Umbilical cord (tissue), 2 donors: ENCODE data around the gene ACLY. TPM values are rescaled to one million over a fixed set of nuclear protein-coding genes. Genes with fewer than 3 reads are reported as not detected.
A peak's percentile ranks its signal among the peaks of the same experiment; 100 is the strongest.
"Not testable (repeated sequence)": the region's sequence is repeated elsewhere in the genome, so short reads cannot be mapped to it uniquely, and the experiment has no call there.

Source experiments
- DNase-seq: peaks from one replicate; pipeline ENCODE4 v3.0.0-alpha.2; 2015; ENCODE audit warnings: low spot score
- total RNA-seq: library from RNA; depleted of rRNA; stranded (reverse); fragments of >200 nt; gene quantifications from one replicate; pipeline ENCODE4 v1.2.3, GENCODE V29; 2014; ENCODE audit warnings: low replicate concordance; ENCODE audit not compliant: insufficient read depth

The ACLY gene
- total RNA-seq, 1 donor from 2014 or later, result 66.2 TPM

DNA sequence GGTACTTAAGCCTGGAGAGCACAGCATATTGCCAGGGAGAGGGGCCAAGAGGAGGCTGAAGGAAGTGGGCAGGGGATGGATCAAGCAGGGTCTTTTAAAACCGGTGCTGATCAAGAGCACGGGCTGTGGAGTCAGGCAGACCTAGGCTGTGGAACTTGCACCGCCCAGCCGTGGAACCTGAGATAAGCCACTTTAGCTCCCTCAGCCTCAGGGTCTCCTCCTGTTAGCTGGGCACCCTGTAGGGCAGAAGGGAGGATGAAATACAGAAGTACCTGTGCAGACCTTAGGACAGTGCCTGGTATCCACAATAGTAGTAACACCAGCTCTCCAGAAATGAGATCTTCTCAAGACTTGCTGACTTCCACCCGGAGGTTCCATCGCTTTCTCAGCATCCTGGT is 20.9 kb upstream of the ACLY start:
- no peak for DNase-seq

GRCh38 chr17:41939044-41939692 is 20.4 kb upstream of the ACLY start:
- no peak for DNase-seq

DNA sequence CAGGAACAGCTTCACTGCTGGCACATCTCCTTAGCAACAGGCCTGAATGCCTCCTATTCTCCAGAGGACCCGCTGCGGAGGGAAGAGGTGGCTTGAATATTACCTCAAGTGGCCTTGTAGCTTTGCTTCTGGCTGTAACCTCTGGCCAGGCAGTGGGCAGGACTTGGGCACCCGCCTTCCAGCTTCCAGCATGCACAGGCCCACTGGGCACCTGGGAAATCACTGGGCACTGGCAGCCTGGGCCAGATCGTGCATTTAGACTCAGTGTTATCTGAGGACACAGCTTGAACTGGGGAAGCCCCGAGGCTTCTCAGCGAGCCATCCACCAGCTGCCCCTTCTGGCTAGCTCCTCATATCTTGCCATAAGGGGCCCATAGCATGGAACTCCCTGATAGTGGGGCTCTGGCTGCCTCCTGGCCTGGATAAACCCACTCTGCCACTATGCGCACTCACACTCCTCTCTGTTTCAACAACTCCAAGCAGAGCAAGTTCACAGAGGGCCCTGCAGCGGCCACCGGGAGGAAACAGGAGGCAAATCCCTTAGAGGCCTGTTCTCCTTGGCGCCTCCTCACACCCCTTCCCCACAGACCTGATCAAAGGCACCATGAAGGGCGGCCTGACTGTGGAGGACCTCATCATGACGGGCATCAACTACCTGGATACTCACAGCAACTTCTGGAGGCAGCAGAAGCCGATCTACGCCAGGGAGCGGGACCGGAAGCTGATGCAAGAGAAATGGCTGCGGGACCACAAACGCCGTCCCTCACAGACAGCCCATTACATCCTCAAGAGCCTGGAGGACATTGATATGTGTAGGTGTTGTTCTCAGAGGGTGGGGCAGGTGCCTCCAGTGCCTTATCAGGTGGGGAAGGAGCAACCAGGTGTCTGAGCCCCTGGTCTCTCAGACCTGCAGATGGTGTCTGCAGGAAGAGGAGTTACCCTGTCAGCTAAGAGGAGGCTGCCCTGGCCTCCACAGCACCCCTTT is 19.5 kb upstream of the ACLY start:
- DNase-seq, result no peak

- DNase-seq, result no peak
Observed at GRCh38 chr17:41935641-41936040, 16.9 kb upstream of the ACLY start.

DNA sequence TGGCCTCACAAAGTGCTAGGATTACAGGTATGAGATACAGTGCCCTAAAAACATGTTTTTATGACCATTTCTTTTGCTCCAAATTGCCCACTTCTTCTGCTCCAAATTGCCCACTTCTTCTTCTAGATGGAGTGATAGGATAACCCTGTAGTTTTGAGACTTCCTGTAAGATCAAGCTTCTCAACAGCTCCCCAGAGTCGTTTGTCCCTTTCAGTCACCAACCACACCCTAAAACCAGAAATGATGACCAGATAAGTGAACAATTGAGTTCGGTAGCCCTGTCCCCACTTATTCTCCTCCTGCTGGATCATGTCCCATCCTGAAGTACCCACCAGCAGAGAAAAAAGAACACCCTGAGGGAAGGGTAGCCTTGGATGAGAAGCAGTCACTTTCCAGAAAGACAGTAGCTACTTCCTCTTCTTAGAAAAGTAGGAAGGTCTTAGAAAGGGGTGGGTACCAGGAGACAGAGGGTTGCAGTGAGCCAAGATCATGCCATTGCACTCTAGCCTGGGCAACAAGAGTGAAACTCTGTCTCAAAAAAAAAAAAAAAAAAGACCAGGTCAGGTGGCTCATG is 14.2 kb upstream of the ACLY start:
- DNase-seq, result no peak

DNA sequence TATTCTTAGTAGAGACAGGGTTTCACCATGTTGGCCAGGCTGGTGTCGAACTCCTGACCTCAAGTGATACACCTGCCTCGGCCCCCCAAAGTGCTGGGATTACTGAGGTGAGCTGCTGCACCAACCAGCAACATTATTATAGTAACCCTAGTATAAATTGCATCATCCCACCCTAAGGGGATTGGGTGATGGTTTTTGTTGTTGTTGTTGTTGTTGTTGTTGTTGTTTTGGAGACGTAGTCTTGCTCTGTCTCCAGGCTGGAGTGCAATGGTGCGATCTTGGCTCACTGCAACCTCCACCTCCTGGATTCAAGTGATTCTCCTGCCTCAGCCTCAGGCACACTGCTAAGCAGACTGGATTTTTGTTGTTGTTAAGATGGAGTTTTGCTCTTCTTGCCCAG is 13.0 kb upstream of the ACLY start:
- not testable (repeated sequence) for DNase-seq

DNA sequence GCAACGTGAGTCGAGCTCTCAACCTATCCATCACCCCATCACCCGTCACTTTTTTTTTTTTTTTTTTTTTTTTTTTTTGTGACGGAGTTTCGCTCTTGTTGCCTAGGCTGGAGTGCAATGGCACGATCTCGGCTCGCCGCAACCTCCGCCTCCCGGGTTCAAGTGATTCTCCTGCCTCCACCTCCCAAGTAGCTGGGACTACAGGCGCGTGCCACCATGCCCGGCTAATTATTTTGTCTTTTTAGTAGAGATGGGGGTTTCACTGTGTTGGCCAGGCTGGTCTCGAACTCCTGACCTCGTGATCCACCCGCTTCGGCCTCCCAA is 12.0 kb upstream of the ACLY start:
- not testable (repeated sequence) for DNase-seq

- peak; percentile 99 for DNase-seq
Observed at GRCh38 chr17:41930009-41930832, 11.5 kb upstream of the ACLY start, which contains the start of gene ODAD4. TSS of gene ODAD4 (plus strand) at chr17:41930617. CDS start at chr17:41930724, 107 bp downstream.

- no peak for DNase-seq
Observed at GRCh38 chr17:41928693-41929251, 10.0 kb upstream of the ACLY start.

DNA sequence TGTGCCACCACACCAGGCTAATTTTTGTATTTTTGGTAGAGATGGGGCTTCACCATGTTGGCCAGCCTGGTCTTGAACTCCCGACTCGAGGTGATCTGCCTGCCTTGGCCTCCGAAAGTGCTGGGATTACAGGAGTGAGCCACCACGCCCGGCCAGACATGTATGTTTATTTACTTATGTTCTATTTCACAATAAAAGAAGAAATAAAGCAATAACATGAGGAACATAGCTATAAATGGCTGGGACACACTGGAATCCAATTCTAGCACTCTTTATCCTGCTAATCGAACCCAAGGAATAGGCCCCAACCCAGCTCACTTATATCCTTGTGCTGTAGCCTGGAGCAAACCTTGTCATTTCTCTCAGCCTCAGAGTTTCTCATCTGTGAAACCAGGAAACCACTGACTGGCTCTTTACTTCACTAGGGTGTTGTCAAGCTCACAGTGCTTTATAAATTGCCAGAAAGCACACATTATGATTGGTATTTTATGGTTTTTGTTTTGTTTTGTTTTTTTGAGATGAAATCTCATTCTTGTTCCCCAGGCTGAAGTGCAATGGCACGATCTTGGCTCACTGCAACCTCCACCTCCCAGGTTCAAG is 7.3 kb upstream of the ACLY start:
- DNase-seq, result no peak

DNA sequence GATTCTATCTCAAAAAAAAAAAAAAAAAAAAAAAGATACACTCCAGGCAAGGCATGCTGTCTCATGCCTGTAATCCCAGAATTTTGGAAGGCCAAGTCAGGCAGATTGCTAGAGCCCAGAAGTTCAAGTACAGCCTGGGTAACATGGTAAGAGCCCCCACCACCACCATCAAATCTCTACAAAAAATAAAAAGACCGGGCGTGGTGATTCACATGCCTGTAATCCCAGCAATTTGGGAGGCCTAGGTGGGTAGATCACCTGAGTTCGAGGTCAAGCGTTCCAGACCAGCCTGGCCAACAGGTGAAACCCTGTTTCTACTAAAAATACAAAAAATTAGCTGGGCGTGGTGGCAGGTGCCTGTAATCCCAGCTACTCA is 1.8 kb upstream of the ACLY start:
- no peak for DNase-seq

DNA sequence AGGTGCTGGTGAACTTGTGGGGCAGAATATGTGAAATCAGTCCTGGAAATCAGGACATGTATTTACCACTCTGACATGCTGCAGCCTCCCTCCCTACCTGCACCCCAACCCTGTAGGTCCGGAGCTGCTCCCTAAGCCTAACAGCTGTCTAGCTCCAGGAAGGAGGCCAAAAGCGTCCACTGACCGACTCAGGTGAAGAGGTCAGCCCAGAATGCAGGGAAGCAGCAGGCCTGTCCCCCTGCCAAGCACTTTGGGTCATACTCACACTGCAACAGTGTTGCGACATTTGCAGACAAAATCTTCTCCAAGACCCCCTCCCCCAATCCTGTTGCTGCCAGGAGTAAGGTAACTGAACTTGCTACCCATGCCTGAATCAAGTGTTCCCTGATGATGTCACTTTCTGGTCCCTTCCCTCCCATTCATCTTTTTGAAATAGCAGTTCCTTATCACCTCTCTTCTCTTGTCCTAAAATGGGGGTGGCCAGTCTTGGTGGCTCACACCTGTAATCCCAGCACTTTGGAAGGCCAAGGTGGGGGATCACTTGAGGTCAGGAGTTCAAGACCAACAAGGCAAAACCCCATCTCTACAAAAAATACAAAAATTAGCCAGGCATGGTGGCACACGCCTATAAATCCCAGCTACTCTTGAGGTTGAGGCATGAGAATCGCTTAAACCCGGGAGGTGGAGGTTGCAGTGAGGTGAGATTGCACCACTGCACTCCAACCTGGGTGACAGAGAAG is 1.3 kb upstream of the ACLY start:
- DNase-seq, result no peak

GRCh38 chr17:41919165-41919817 is 540 bp upstream of the ACLY start:
- DNase-seq, result no peak

- peak; percentile 58 for DNase-seq
Observed at GRCh38 chr17:41917679-41918313, 955 bp downstream of the ACLY start.

DNA sequence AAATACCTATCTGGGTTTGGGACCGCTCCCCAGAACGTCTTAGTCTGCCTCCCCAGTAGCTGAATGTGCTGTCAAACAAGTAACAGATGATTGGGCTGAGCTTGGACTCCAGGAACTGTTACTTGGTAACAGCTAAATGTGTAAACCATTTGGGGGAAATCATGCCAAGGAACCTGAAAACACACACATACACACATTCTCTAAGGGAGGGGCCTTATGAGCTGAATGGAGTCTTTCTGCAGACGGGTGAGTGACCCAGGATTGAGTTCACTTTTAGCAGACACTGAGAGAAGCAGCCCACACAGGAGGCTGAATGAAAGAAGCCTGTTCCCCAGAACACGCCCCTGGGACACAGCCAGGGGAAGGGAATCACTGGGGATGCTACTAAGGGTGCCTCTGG is 1.6 kb downstream of the ACLY start:
- DNase-seq, result peak; percentile 50

- no peak for DNase-seq
Observed at GRCh38 chr17:41915566-41915965, 3.2 kb downstream of the ACLY start.

GRCh38 chr17:41915020-41915419 is 3.7 kb downstream of the ACLY start:
- DNase-seq, result no peak

- DNase-seq, result no peak
Observed at GRCh38 chr17:41914358-41914766, 4.4 kb downstream of the ACLY start.

DNA sequence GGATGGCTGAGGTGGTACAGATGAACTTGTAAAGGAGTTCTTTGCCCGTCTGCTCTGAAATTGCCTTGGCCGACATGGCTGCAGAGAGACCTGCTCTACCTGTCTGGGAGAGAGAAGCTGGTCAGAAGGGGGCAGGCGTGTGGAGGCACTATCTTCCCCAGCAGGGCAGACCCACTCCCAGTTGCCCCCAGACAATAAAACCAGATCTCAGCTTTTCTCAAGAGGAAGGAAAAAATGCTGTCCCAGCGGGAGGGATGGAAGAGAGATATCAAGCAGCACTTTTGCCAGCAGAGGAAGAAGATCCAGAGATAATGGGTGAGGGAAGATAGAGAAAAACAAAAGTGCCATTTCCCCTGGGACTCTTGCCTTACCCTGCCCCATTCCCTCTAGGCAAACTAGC is 5.0 kb downstream of the ACLY start:
- no peak for DNase-seq
